ENCODE data around the gene NHSL1. TPM values are rescaled to one million over a fixed set of nuclear protein-coding genes. Genes with fewer than 3 reads are reported as not detected.

Gene NHSL1
- total and polyA plus RNA-seq, 11 donors: 13.9 to 103 (median 46.1) TPM

- 59 to 71% (median 65%) methylated on average over 17 to 29 of the region's 29 CpGs for WGBS, 4 donors
- Histone ChIP-seq H3K9me3 (no peaks in the 10 kb centered on the region), H3K27me3 (no peaks in the 10 kb centered on the region), H3K4me3 (peak overlapping the region in 6 of 12 donors; percentile 1 to 24 (median 14)), H3K4me1 (peaks cover 0 to 52% (median 22%) of the 10 kb centered on the region in 12 donors), H3K36me3 (peaks cover 0 to 30% (median 4%) of the 10 kb centered on the region in 9 donors), H3K27ac (peak overlapping the region; percentile 31 to 85 (median 66))
- intact Hi-C loops (cut with DNase I): loop anchor here in 8 of 10 donors (2.0 to 10.0 kb wide), 9 partner anchors 72 to 337 kb away; no protein-coding TSS in a partner anchor
- TF ChIP-seq, protein P1, sequence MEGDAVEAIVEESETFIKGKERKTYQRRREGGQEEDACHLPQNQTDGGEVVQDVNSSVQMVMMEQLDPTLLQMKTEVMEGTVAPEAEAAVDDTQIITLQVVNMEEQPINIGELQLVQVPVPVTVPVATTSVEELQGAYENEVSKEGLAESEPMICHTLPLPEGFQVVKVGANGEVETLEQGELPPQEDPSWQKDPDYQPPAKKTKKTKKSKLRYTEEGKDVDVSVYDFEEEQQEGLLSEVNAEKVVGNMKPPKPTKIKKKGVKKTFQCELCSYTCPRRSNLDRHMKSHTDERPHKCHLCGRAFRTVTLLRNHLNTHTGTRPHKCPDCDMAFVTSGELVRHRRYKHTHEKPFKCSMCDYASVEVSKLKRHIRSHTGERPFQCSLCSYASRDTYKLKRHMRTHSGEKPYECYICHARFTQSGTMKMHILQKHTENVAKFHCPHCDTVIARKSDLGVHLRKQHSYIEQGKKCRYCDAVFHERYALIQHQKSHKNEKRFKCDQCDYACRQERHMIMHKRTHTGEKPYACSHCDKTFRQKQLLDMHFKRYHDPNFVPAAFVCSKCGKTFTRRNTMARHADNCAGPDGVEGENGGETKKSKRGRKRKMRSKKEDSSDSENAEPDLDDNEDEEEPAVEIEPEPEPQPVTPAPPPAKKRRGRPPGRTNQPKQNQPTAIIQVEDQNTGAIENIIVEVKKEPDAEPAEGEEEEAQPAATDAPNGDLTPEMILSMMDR (IDR thresholded peaks at IDR 0.05): no peak
- no peak for TF ChIP-seq POLR2A (IDR thresholded peaks at IDR 0.05)
- peak; percentile 55 to 85 (median 71) for DNase-seq
- peak; percentile 81 to 89 (median 84) for ATAC-seq
Observed at GRCh38 chr6:138430361-138431145, 68.7 kb downstream of the NHSL1 start.

DNA sequence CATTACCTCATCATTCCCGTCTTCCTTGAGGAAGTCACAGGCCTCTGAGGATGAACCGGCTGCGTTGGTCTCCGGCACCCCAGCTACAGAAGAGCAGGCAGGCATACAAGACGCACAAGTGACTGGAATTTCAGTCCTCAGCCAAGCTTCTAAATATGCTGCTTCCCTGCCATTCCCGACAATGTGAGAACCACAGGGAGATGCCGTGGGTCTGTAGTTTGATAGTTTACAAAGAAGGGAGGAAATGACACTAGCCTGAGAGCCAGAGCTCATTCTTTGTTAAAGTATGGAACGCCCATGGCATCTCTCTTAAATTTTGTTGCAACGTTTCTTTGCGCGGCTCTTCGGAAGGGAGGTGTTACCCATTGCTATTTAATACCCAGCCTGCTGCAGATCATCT lies 69.5 kb downstream of the NHSL1 start:
- H3K27me3 ChIP-seq: no peaks in the 10 kb centered on the region
- intact Hi-C loops (cut with DNase I): loop anchor here (2.0 to 10.0 kb wide), 17 partner anchors 73 to 338 kb away; no protein-coding TSS in a partner anchor
- ATAC-seq: peak in 2 of 4 donors; percentile 4 to 11
- no peak for DNase-seq
- H3K27ac ChIP-seq: peak overlapping the region in 11 of 12 donors; percentile 35 to 85 (median 69)
- H3K4me3 ChIP-seq: peak overlapping the region in 5 of 12 donors; percentile 1 to 24 (median 11)
- H3K9me3 ChIP-seq: no peaks in the 10 kb centered on the region
- TF ChIP-seq POLR2A (IDR thresholded peaks at IDR 0.05): no peak
- TF ChIP-seq, protein P1 (IDR thresholded peaks at IDR 0.05): no peak
- H3K4me1 ChIP-seq: peaks cover 0 to 51% (median 22%) of the 10 kb centered on the region in 12 donors
- H3K36me3 ChIP-seq: peaks cover 0 to 35% (median 4%) of the 10 kb centered on the region in 9 donors
- WGBS, 4 donors: 37 to 47% (median 43%) methylated on average over 12 of the region's 12 CpGs

GRCh38 chr6:138428944-138429598 lies 70.2 kb downstream of the NHSL1 start:
- intact Hi-C loops (cut with DNase I): loop anchor here (1.0 to 10.0 kb wide), 12 partner anchors 76 to 338 kb away; no protein-coding TSS in a partner anchor
- Histone ChIP-seq H3K27ac (peak overlapping the region in 11 of 12 donors; percentile 31 to 85 (median 64)), H3K9me3 (no peaks in the 10 kb centered on the region), H3K4me1 (peaks cover 0 to 51% (median 20%) of the 10 kb centered on the region in 12 donors), H3K27me3 (no peaks in the 10 kb centered on the region), H3K4me3 (peak overlapping the region in 4 of 12 donors; percentile 10 to 24 (median 12)), H3K36me3 (peaks cover 0 to 40% (median 9%) of the 10 kb centered on the region in 9 donors)
- ATAC-seq (peak in 3 of 4 donors; percentile 8 to 43 (median 33)), DNase-seq (no peak)
- TF ChIP-seq POLR2A (IDR thresholded peaks at IDR 0.05): no peak
- TF ChIP-seq, protein P1 (IDR thresholded peaks at IDR 0.05): peak; percentile 42 to 77 (median 65)
- WGBS, 4 donors: 25 to 28% (median 27%) methylated on average over 8 of the region's 8 CpGs
